Tibial artery (tissue), 4 donors: Measurements from ENCODE around the gene FHOD3.

Source experiments
- DNase-seq, 2 donors: peaks; one replicate each; pipeline ENCODE4 v3.0.0-alpha.2; 2019
- H3K27ac ChIP-seq, 2 donors: fragments of 200-600 bp; sonication (generic) in 1 of 2; 1 replicate in 1 of 2; 2 replicates in 1 of 2; pipeline ENCODE4 v1.5.1; 2018 to 2019; ENCODE audit warnings: mild to moderate bottlenecking in 1 of 2
- H3K27me3 ChIP-seq, 2 donors: fragments of 200-600 bp; sonication (generic) in 1 of 2; one replicate each; pipeline versions ENCODE4 v1.5.1 to v1.6.0; 2016 to 2019
- H3K36me3 ChIP-seq, 3 donors: fragments of 200-600 bp; sonication (generic) in 2 of 3; one replicate each; pipeline ENCODE4 v1.5.1; 2016 to 2019; ENCODE audit warnings: mild to moderate bottlenecking in 2 of 3
- H3K4me1 ChIP-seq, 4 donors: fragments of 200-600 bp; sonication (generic) in 2 of 4; 1 replicate in 3 of 4; 2 replicates in 1 of 4; pipeline ENCODE4 v1.5.1; 2016 to 2019
- H3K4me3 ChIP-seq, 2 donors: fragments of 200-600 bp; sonication (generic) in 1 of 2; 1 replicate in 1 of 2; 2 replicates in 1 of 2; pipeline ENCODE4 v1.5.1; 2018 to 2019; ENCODE audit warnings: mild to moderate bottlenecking in 2 of 2
- H3K9me3 ChIP-seq, 3 donors: fragments of 200-600 bp; sonication (generic) in 1 of 3; one replicate each; pipeline ENCODE4 v1.5.1; 2016 to 2019
- CTCF ChIP-seq, 2 experiments: fragments of 200-600 bp in 1 of 2; fragments of 450-650 bp in 1 of 2; IDR thresholded peaks; one replicate each; pipeline ENCODE4 v1.5.1; 2017 to 2019; ENCODE audit warnings: antibody characterized with exemption in 2 of 2, mild to moderate bottlenecking in 1 of 2, moderate library complexity in 1 of 2
- intact Hi-C: fragments of 100-400 bp; cut with DNase I; formaldehyde crosslinking; loops from one replicate; pipeline ENCODE4 v1.15.0; 2023; ENCODE audit warnings: low total_unique reads

The FHOD3 gene

GRCh38 chr18:36337679-36338402 lies 40.3 kb downstream of the FHOD3 start:
- Histone ChIP-seq H3K4me1 (peaks cover 0 to 7% (median 0%) of the 10 kb centered on the region in 4 donors), H3K36me3 (no peaks in the 10 kb centered on the region), H3K9me3 (peaks cover 0 to 9% (median 0%) of the 10 kb centered on the region in 3 donors), H3K4me3 (no peak overlapping the region), H3K27ac (no peak overlapping the region), H3K27me3 (no peaks in the 10 kb centered on the region)
- intact Hi-C loops: no loop called here
- no peak for DNase-seq
- no peak for TF ChIP-seq CTCF (IDR thresholded peaks at IDR 0.05)

- no peak overlapping the region for H3K4me3 ChIP-seq
- DNase-seq: no peak
- intact Hi-C loops: no loop called here
- H3K36me3 ChIP-seq: no peaks in the 10 kb centered on the region
- TF ChIP-seq CTCF (IDR thresholded peaks at IDR 0.05): no peak
- peaks cover 0 to 9% (median 0%) of the 10 kb centered on the region in 3 donors for H3K9me3 ChIP-seq
- H3K4me1 ChIP-seq: peaks cover 0 to 7% (median 0%) of the 10 kb centered on the region in 4 donors
- no peak overlapping the region for H3K27ac ChIP-seq
- no peaks in the 10 kb centered on the region for H3K27me3 ChIP-seq
These were observed 41.0 kb downstream of the FHOD3 start for GRCh38 chr18:36338403-36338933.

DNA sequence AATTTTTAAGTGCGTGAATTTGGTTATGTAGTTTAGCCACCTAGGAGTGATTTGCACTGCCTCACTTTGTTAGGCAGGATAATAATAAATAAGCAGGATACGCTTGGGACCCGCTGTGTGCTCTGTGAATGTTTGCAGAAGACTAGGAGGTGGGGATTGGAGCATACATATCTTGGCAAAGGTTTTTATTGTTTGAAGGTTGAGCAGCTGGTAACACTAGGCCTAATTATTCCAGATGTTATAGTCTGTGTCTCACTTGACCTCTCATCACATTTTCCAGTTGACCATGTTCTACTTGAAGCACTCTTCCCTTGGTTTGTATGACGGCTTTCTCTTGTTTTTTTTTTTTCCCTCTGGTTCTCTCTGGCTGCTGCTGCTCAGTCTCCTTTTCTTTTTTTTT lies 42.7 kb downstream of the FHOD3 start:
- H3K9me3 ChIP-seq: peaks cover 0 to 9% (median 0%) of the 10 kb centered on the region in 3 donors
- no peaks in the 10 kb centered on the region for H3K36me3 ChIP-seq
- no peak overlapping the region for H3K27ac ChIP-seq
- intact Hi-C loops: no loop called here
- no peaks in the 10 kb centered on the region for H3K27me3 ChIP-seq
- no peak overlapping the region for H3K4me3 ChIP-seq
- no peak for DNase-seq
- TF ChIP-seq CTCF (IDR thresholded peaks at IDR 0.05): no peak
- peaks cover 0 to 7% (median 0%) of the 10 kb centered on the region in 4 donors for H3K4me1 ChIP-seq

DNA sequence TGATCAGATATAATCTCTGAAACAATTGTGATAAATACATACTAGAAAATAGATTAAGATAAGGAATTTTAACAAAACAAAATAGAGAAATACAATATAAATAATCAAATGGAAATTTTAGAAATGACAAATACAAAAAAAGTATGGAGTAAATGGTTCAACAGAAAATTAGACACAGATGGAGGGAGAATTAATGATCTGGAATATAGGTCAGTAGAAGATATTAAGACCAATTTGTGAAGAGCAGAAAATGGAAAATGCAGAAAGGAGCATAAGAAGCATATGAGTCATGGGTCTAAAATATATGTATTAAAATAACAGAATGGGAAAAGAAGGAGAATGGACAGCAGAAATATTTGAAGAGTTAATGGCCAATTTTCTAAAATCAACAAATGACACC lies 44.4 kb downstream of the FHOD3 start:
- no peak for DNase-seq
- no peaks in the 10 kb centered on the region for H3K27me3 ChIP-seq
- no peak overlapping the region for H3K4me3 ChIP-seq
- H3K27ac ChIP-seq: no peak overlapping the region
- H3K36me3 ChIP-seq: no peaks in the 10 kb centered on the region
- TF ChIP-seq CTCF (IDR thresholded peaks at IDR 0.05): no peak
- H3K4me1 ChIP-seq: peaks cover 0 to 7% (median 0%) of the 10 kb centered on the region in 4 donors
- intact Hi-C loops: no loop called here
- H3K9me3 ChIP-seq: peaks cover 0 to 9% (median 0%) of the 10 kb centered on the region in 3 donors

- no peak for DNase-seq
- H3K4me3 ChIP-seq: no peak overlapping the region
- intact Hi-C loops: no loop called here
- no peaks in the 10 kb centered on the region for H3K9me3 ChIP-seq
- no peaks in the 10 kb centered on the region for H3K36me3 ChIP-seq
- H3K27ac ChIP-seq: peak overlapping the region; percentile 64 to 74
- peaks cover 0 to 44% (median 20%) of the 10 kb centered on the region in 4 donors for H3K4me1 ChIP-seq
- TF ChIP-seq CTCF (IDR thresholded peaks at IDR 0.05): no peak
- no peaks in the 10 kb centered on the region for H3K27me3 ChIP-seq
These were observed 50.8 kb downstream of the FHOD3 start for GRCh38 chr18:36348331-36348730.
